ENCODE data around the gene RAB11FIP3. TPM values are rescaled to one million over a fixed set of nuclear protein-coding genes. Genes with fewer than 3 reads are reported as not detected.

The RAB11FIP3 gene
- total and polyA plus RNA-seq, 9 of the 15 experiments (the other 6 are each of a cell fraction or from before 2014, with no cell fraction given), result 0.46 to 13.1 (median 4.3) TPM

DNA sequence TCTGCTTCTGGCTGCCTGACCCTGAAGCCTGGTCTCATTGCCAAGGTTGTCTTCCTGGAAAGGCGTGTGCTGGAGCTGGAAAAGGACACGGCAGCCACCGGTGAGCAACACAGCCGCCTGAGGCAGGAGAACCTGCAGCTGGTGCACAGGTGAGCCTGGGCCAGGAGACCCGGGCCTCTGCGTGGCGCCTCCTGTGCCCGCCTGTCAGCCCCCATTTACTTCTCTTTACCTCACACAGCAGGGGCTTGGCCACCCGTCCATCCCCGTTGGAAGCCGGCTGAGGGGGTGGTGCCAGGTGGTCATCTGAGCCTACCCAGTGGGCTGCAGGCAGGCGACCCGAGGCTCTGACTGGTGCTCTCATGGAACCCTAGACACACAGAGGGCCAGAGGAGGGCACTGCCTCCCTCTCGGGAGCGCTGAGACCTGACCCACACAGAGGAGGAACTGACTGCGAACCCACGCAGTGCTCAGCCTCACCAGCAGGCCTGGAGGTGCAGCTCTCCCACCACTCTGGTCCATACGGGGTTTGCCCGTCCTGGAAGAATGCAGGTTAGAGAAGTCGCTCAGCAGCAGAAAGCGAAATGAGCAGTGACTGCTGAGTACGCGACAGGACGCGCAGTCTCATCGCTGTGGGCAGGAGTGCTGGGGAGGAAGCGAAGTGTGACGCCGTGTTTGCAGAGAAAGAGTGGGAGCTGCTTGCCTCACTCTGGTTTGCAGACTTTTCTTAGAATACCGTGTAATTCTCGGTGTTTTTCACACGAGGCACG lies 80.2 kb downstream of the RAB11FIP3 start:
- H3K4me2 ChIP-seq (ENCODE audit: insufficient read depth, low read length), result no peak overlapping the region
- no peaks in the 10 kb centered on the region for H3K36me3 ChIP-seq (ENCODE audit: control insufficient read depth, insufficient read depth, low read length)
- no peaks in the 10 kb centered on the region for H3K27me3 ChIP-seq (ENCODE audit: control insufficient read depth in 2 of 2, insufficient read depth in 2 of 2, low read length in 2 of 2)
- ChIA-PET CTCF (ENCODE audit: low intra/inter-chr PET ratio) (no interaction called here), POLR2A (interaction anchor here (0.8 to 1.9 kb wide), 2 partner anchors 10 to 14 kb away, joined by 4 to 5 read pairs; no protein-coding TSS in a partner anchor)
- H2AFZ ChIP-seq (ENCODE audit: low read depth, low read length), result no peak overlapping the region
- in situ Hi-C loops (cut with MboI), result no loop called here
- H3K9ac ChIP-seq (ENCODE audit: insufficient read depth in 1 of 2, low read depth in 2 of 2, low read length in 2 of 2), result peak overlapping the region in 1 of 2 experiments; percentile 61; a peak in 2 of 4 replicates
- no peak for TF ChIP-seq CREBBP (IDR thresholded peaks at IDR 0.05; ENCODE audit: low read depth, low read length)
- no peak for TF ChIP-seq HOXB6 (CRISPR knock-in tag; IDR thresholded peaks at IDR 0.05; ENCODE audit: borderline replicate concordance)
- TF ChIP-seq KLF6 (CRISPR knock-in tag; IDR thresholded peaks at IDR 0.05; ENCODE audit: borderline replicate concordance), result no peak
- WGBS (ENCODE audit: insufficient coverage, low coverage, missing lambda C conversion rate), result 68% methylated on average over 29 of the region's 33 CpGs
- no peaks in the 10 kb centered on the region for H3K9me3 ChIP-seq (replicated peaks; ENCODE audit: control insufficient read depth, insufficient read depth, low read depth, low read length)
- no peaks in the 10 kb centered on the region; the same call in 1 of the 2 replicates for H4K20me1 ChIP-seq (replicated peaks; ENCODE audit: control insufficient read depth, insufficient read depth, low read length)
- no TSS peak for BruUV-seq (replicated peaks)
- ATAC-seq (0 out of 3 replicates have a peak, but pooled peaks have one; percentile 39), DNase-seq (ENCODE audit: extremely low read depth in 1 of 4, low spot score in 3 of 4) (no peak), FAIRE-seq (no peak)
- no peak overlapping the region for H3K27ac ChIP-seq (ENCODE audit: extremely low read depth, low read depth, low read length)
- intact Hi-C loops (cut with micrococcal nuclease), result no loop called here
- H3K79me2 ChIP-seq (ENCODE audit: control insufficient read depth, insufficient read depth, low read length), result no peaks in the 10 kb centered on the region
- H3K4me1 ChIP-seq (replicated peaks in 1 of 2; ENCODE audit: control insufficient read depth in 2 of 2, insufficient read depth in 2 of 2, low read length in 2 of 2), result peaks cover 0 to 29% of the 10 kb centered on the region in 2 experiments; a peak in 4 of 5 replicates
- no peaks in the 10 kb centered on the region for H3K9me1 ChIP-seq (ENCODE audit: control insufficient read depth, insufficient read depth, low read length)
- no peak overlapping the region for H3K4me3 ChIP-seq

GRCh38 chr16:506246-506546 lies 80.7 kb downstream of the RAB11FIP3 start:
- no peak overlapping the region; a peak in 1 of 4 replicates for H3K9ac ChIP-seq (ENCODE audit: insufficient read depth in 1 of 2, low read depth in 2 of 2, low read length in 2 of 2)
- POLR2A ChIA-PET, result interaction anchor here (0.8 to 1.9 kb wide), 2 partner anchors 10 to 13 kb away, joined by 4 to 5 read pairs; no protein-coding TSS in a partner anchor
- H3K27ac ChIP-seq (ENCODE audit: extremely low read depth, low read depth, low read length), result no peak overlapping the region

More at GRCh38 chr16:506246-506546, 80.7 kb downstream of the RAB11FIP3 start:
- intact Hi-C loops (cut with micrococcal nuclease), result no loop called here
- no peaks in the 10 kb centered on the region for H3K36me3 ChIP-seq (ENCODE audit: control insufficient read depth, insufficient read depth, low read length)
- H3K4me1 ChIP-seq (replicated peaks in 1 of 2; ENCODE audit: control insufficient read depth in 2 of 2, insufficient read depth in 2 of 2, low read length in 2 of 2), result peaks cover 0 to 27% of the 10 kb centered on the region in 2 experiments; a peak in 4 of 5 replicates
- H3K9me3 ChIP-seq (replicated peaks; ENCODE audit: control insufficient read depth, insufficient read depth, low read depth, low read length), result no peaks in the 10 kb centered on the region
- H3K4me3 ChIP-seq, result no peak overlapping the region
- whole genome bisulfite sequencing (ENCODE audit: insufficient coverage, low coverage, missing lambda C conversion rate), result 78% methylated on average over 7 of the region's 7 CpGs
- H3K27me3 ChIP-seq (ENCODE audit: control insufficient read depth in 2 of 2, insufficient read depth in 2 of 2, low read length in 2 of 2), result no peaks in the 10 kb centered on the region
- DNase-seq (ENCODE audit: extremely low read depth in 1 of 4, low spot score in 3 of 4) (no peak), FAIRE-seq (no peak), ATAC-seq (no peak)
- H3K79me2 ChIP-seq (ENCODE audit: control insufficient read depth, insufficient read depth, low read length), result no peaks in the 10 kb centered on the region
- BruUV-seq (replicated peaks), result no TSS peak
- no peaks in the 10 kb centered on the region; the same call in 1 of the 2 replicates for H4K20me1 ChIP-seq (replicated peaks; ENCODE audit: control insufficient read depth, insufficient read depth, low read length)
- no peak overlapping the region for H2AFZ ChIP-seq (ENCODE audit: low read depth, low read length)
- no peaks in the 10 kb centered on the region for H3K9me1 ChIP-seq (ENCODE audit: control insufficient read depth, insufficient read depth, low read length)
- TF ChIP-seq ZNF75A (CRISPR knock-in tag; IDR thresholded peaks at IDR 0.05) (no peak), LCOR (CRISPR knock-in tag; IDR thresholded peaks at IDR 0.05) (no peak), ZNF668 (CRISPR knock-in tag; IDR thresholded peaks at IDR 0.05) (no peak), SMARCE1 (IDR thresholded peaks at IDR 0.05) (no peak), ZNF780A (CRISPR knock-in tag; IDR thresholded peaks at IDR 0.05) (no peak), THAP7 (CRISPR knock-in tag; IDR thresholded peaks at IDR 0.05) (no peak), ZNF224 (CRISPR knock-in tag; IDR thresholded peaks at IDR 0.05) (no peak), CEBPG (CRISPR knock-in tag; IDR thresholded peaks at IDR 0.05) (no peak), CEBPG (tag; conservative IDR thresholded peaks at IDR 0.05 in 1 of 2, IDR thresholded peaks at IDR 0.05 in 1 of 2) (no peak)
- TF ChIP-seq, protein P1, sequence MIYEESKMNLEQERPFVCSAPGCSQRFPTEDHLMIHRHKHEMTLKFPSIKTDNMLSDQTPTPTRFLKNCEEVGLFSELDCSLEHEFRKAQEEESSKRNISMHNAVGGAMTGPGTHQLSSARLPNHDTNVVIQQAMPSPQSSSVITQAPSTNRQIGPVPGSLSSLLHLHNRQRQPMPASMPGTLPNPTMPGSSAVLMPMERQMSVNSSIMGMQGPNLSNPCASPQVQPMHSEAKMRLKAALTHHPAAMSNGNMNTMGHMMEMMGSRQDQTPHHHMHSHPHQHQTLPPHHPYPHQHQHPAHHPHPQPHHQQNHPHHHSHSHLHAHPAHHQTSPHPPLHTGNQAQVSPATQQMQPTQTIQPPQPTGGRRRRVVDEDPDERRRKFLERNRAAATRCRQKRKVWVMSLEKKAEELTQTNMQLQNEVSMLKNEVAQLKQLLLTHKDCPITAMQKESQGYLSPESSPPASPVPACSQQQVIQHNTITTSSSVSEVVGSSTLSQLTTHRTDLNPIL (CRISPR knock-in tag; IDR thresholded peaks at IDR 0.05), result no peak
- H3K4me2 ChIP-seq (ENCODE audit: insufficient read depth, low read length), result no peak overlapping the region
- CTCF ChIA-PET (ENCODE audit: low intra/inter-chr PET ratio), result no interaction called here
- in situ Hi-C loops (cut with MboI), result no loop called here

Measured in K562 (cell line).